NCI-H1417 (cell line): ENCODE data around the gene ADGRG4.

Experiments
- DNase-seq, 3 experiments: peaks; one replicate each; lab custom pipeline; 2025; lab: John Stamatoyannopoulos, UW

Gene ADGRG4

DNA sequence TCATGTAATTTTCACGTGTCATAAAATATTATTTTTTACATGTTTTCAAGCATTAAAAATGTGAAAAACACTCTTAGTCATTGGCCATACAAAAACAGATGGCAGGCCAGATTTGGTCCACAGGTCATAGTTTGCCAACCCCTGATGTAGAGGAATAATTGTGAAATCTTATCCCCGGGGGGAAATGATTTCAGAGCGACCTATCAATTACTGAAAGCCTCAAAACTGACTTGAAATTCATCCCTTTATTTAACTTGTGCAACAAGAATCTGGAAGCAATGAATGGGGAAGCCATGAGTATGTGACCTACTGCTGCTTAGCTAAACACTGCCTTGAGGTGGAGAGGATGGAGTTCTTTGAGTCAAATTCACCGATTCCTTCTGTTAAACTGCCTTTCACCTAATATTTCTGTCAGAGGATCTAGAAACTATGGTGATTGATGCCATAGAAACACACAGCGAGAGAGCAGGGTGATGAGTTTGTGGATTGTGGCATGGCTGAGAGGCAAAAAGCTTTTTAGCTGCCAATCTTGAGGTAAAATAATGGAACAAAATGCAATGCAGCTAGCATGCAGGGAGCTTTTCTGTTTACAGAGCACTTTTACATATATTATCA, 156.6 kb downstream of the ADGRG4 start:
- DNase-seq, result peak in 2 of 3 experiments; percentile 26 to 75

DNA sequence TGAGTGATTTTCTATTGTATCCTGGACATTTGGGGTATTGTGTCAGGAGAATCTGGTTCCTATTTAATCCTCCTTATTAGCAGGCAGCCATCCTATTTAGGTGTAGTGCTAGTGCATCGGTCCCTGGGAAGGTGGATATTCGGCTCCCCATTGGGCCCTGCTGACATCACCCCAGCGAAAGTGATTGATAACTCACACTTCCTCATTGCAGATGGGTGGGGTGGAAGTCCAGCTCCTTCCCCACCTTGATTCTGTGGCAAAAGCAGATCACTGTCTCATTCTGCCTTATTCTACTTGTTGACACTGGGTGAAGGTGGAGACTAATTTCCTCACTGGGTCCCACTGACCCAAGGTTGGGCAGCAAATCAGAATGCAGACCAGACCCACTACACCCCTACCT, 163.8 kb downstream of the ADGRG4 start:
- DNase-seq, result no peak
